ENCODE results near the gene BRSK2. TPM values are rescaled to one million over a fixed set of nuclear protein-coding genes. Genes with fewer than 3 reads are reported as not detected.

Gene BRSK2
- total RNA-seq, 3 donors from 2014 or later: 0.53 to 0.94 (median 0.76) TPM

DNA sequence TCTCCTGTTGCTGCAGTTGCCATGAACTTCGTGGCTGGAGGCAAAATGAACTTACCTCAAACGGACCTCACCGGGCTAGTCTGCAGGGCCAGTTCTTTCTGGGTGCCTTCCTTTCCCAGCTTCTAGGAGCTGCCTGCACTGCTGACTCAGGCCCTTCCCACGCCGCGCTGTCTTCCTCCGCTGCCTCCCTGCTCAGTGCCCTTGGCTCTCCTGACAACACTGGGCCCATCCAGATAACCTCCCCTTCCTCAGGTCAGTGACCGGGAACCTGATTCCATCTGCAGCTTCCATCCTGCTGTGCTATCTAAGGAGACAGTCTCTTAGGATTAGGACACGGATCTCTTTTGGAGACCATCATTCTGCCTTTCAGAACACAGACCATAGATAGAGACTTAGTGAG is 77.5 kb downstream of the BRSK2 start:
- no peak for DNase-seq
- Mint-ChIP-seq H3K27me3 (ENCODE audit: low read depth) (no peaks in the 10 kb centered on the region), H3K4me1 (ENCODE audit: low read depth) (no peaks in the 10 kb centered on the region), H3K36me3 (ENCODE audit: insufficient read depth) (peaks cover 16% of the 10 kb centered on the region), H3K9me3 (no peaks in the 10 kb centered on the region), H3K4me3 (no peak overlapping the region)
- no peak for ATAC-seq

GRCh38 chr11:1468002-1468401 is 78.3 kb downstream of the BRSK2 start:
- Mint-ChIP-seq H3K9me3 (no peaks in the 10 kb centered on the region), H3K36me3 (ENCODE audit: insufficient read depth) (peaks cover 16% of the 10 kb centered on the region), H3K4me1 (ENCODE audit: low read depth) (no peaks in the 10 kb centered on the region), H3K4me3 (no peak overlapping the region), H3K27me3 (ENCODE audit: low read depth) (no peaks in the 10 kb centered on the region)
- ATAC-seq (no peak), DNase-seq (no peak)

DNA sequence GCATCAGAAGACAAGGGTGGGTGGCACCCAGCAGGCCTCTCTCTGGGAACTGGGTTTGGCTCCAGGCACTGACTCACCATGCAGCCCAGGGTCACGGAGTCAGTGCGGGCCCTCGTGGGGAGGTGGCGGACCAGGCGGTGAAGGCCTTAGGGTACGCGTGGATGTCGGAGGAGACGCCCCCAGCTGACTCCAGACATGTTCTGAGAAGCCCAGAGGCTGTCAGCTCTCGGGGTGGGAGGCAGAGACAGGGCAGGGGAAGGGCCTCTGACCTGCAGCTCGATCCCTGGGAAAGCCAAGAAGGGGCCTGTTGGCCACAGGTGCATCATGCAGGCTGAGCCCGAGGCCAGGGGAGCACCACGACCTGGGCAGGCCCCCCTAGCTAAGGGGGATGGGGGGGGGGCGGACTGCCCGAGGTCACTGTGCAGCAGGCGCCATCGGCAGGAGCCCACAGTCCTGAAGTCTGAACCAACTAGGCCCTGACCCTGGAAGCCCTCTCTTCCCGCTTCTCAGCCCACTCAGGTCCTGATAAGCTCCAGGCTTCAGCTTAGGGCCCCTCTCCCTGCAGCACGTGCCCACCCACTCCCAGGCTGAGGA is 78.8 kb downstream of the BRSK2 start:
- H3K4me3 Mint-ChIP-seq: no peak overlapping the region
- H3K4me1 Mint-ChIP-seq (ENCODE audit: low read depth): no peaks in the 10 kb centered on the region
- H3K36me3 Mint-ChIP-seq (ENCODE audit: insufficient read depth): peaks cover 16% of the 10 kb centered on the region

DNA sequence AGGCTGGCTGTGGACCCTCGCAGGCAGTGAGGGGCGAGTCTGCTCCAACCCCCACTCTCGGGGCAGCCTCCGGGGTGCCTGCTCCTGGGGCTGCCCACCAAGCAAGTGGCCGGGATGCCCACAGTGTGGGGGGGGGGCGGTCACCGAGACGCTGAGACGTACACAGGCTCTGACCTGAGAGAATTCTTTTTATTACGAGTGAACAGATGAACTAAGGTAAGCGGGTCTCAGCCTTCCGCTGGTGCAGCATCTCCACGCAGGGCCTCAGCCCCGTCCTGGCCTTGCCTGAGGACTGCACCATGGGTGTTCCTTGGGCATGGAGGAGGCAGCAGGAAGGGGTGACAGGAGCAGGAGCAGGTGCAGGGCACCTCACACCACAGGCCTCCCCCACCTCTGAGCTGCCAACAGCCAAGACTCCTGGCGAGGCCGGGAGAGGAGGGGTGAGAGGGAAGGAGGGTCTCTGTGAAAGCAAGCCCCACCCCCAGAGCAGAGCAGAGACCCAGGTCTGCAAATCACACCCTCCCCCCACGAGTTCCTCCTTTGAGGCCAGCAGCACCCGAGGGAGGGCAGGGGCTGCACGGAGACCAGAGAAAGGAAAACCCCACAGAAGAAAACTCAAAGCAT is 79.7 kb downstream of the BRSK2 start:
- no peak overlapping the region for H3K4me3 Mint-ChIP-seq
- H3K9me3 Mint-ChIP-seq: no peaks in the 10 kb centered on the region
- DNase-seq (no peak), ATAC-seq (no peak)
- no peaks in the 10 kb centered on the region for H3K27me3 Mint-ChIP-seq (ENCODE audit: low read depth)
- peaks cover 20% of the 10 kb centered on the region for H3K36me3 Mint-ChIP-seq (ENCODE audit: insufficient read depth)
- H3K4me1 Mint-ChIP-seq (ENCODE audit: low read depth): no peaks in the 10 kb centered on the region

More for the DNA sequence above, 78.8 kb downstream of the BRSK2 start:
- ATAC-seq: no peak
- DNase-seq: no peak
- Mint-ChIP-seq H3K9me3 (no peaks in the 10 kb centered on the region), H3K27me3 (ENCODE audit: low read depth) (no peaks in the 10 kb centered on the region)

DNA sequence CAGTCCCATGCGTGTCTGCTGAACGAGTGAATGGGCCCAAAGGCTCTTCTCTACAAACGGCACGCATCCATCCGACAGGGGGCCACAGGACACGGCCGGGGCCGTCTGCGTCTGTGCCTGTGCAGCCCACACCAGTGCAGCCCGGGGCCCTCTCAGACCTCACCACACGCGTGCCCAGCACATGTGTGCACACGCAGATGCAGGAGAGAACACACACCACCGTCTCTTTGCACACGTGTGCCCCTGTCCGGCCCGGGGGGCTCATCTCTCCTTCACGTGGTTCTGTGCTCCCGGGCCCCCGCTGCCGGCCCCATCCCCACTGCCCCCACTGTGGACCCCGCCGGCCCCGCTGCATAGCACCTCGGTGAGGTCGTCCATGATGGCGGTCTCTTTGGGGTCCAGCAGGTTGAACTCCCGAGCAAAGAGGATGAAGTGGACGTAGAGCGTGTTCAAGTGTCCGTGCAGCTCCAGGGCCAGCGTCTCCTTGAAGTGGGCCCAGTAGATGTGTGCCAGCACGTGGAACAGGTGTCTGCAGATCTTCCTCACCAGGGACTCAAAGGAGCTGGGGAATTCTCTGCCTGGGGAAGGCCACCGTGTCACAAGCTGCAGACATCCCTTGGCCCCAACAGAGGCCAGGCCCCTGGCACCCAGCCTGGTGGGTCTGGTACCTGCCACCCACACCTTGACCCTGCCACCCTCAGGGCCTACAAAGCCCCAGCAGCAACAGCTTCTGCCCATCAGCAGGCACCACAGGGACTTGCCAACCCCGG is 80.4 kb downstream of the BRSK2 start:
- H3K4me3 Mint-ChIP-seq: no peak overlapping the region
- H3K9me3 Mint-ChIP-seq: no peaks in the 10 kb centered on the region
- ATAC-seq: no peak
- H3K36me3 Mint-ChIP-seq (ENCODE audit: insufficient read depth): peaks cover 23% of the 10 kb centered on the region
- no peak for DNase-seq
- no peaks in the 10 kb centered on the region for H3K27me3 Mint-ChIP-seq (ENCODE audit: low read depth)
- H3K4me1 Mint-ChIP-seq (ENCODE audit: low read depth): no peaks in the 10 kb centered on the region

DNA sequence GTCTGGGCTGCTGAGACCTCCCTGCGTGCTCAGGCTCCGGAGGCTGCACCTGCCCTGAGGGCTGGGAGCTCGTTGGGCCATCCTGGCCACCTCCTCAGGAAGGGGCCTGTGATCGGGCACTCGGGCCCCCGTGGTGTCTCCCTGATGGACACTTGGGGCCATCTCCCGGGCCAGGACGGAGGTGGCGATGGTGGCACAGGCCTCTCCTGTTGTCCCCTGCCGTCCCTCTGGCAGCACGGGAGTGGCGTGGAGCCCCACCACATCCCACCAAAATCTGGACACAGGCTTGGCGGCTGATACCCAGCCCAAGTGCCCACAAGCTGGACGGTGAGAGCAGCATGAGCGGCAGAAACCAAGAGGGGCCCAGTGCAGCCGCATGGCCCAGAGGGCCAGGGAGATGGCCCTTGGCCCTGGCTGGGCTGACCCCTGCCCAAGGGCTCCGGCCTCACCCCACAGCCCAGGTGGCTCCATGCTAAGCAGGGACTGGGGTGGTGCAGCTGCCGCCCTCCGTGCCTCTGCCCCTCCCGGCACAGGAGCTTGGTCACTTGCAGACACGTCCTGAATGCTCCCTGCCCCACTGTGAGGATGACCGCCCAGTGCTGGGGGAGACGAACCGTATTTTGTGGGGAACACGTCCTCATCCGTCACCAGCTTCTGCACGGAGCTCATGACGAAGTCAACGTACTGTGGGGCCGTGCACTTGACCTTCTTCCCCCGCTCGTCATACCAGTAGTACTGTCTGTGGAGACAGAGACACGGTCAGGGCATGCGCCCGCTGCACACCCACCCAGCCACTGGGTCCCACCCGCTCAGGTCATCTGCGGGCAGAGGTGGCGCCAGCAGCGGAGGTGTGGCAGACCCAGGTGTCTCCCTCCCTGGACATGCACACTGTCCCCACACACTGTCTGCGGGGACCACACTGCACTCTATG is 81.2 kb downstream of the BRSK2 start:
- peaks cover 18% of the 10 kb centered on the region for H3K36me3 Mint-ChIP-seq (ENCODE audit: insufficient read depth)
- H3K9me3 Mint-ChIP-seq: no peaks in the 10 kb centered on the region
- H3K4me1 Mint-ChIP-seq (ENCODE audit: low read depth): no peaks in the 10 kb centered on the region
- H3K4me3 Mint-ChIP-seq: no peak overlapping the region
- ATAC-seq (no peak), DNase-seq (no peak)
- no peaks in the 10 kb centered on the region for H3K27me3 Mint-ChIP-seq (ENCODE audit: low read depth)

DNA sequence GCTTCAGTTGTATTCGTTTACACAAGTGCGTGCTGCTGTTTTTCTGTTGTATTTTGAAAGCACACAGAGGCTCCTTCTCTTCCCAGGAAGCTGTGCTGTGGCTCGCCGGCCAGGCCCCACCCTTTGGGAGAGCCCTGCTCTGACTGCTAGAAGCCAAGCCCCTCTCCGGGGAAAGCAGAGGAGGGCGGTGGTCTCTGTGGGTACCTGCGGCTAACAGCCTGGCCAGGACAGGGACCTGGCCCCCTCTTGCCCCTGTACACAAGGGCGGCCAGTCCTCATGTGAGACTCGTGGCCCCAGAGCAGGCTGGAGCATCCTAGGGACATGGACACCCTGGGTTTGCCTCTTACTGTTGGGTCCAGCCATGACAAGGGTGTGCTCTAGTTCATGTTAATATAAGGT is 82.0 kb downstream of the BRSK2 start:
- Mint-ChIP-seq H3K4me3 (no peak overlapping the region), H3K4me1 (ENCODE audit: low read depth) (no peaks in the 10 kb centered on the region), H3K9me3 (no peaks in the 10 kb centered on the region), H3K27me3 (ENCODE audit: low read depth) (no peaks in the 10 kb centered on the region), H3K36me3 (ENCODE audit: insufficient read depth) (peaks cover 22% of the 10 kb centered on the region)
- DNase-seq (no peak), ATAC-seq (no peak)

DNA sequence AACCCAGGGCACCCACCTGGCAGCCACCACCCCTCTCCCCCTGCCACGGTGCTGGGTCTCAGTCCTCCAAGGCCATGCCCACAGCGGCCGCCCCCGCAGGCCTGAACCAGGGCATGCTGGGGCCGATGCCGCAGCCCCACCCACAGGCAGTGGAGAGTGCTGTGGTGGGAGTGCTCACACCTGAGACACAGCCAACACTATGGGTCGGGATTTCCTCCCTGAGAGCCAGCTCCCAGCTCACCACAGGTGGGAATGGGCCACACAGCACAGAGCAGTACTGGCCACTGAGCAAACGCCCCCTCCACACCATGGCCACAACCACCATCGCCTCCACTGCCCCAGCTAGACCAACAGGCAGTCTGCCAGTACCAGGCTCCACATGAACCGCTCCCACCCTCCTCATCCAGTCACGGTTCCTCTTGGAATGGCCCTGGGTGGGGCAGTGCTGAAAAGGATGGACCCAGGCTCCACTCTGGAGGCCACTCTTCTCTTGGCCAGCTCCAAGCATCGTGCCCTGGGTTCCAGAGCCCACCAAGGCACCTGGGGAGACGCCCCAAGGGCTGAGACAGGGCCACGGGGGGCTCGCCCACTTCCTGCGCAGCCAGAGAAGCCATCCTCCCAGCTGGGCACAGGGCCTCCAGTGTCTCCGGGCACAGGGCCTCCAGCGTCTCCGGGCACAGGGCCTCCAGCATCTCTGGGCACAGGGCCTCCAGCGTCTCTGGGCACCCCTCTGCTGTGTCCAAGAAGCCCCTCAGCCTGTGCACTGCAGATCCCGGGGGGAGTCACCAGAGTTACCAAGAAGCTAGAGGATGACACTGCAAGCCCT is 82.7 kb downstream of the BRSK2 start:
- H3K4me3 Mint-ChIP-seq: no peak overlapping the region
- H3K27me3 Mint-ChIP-seq (ENCODE audit: low read depth): no peaks in the 10 kb centered on the region
- H3K4me1 Mint-ChIP-seq (ENCODE audit: low read depth): no peaks in the 10 kb centered on the region
- no peak for DNase-seq
- peaks cover 20% of the 10 kb centered on the region for H3K36me3 Mint-ChIP-seq (ENCODE audit: insufficient read depth)
- no peaks in the 10 kb centered on the region for H3K9me3 Mint-ChIP-seq
- ATAC-seq: no peak

DNA sequence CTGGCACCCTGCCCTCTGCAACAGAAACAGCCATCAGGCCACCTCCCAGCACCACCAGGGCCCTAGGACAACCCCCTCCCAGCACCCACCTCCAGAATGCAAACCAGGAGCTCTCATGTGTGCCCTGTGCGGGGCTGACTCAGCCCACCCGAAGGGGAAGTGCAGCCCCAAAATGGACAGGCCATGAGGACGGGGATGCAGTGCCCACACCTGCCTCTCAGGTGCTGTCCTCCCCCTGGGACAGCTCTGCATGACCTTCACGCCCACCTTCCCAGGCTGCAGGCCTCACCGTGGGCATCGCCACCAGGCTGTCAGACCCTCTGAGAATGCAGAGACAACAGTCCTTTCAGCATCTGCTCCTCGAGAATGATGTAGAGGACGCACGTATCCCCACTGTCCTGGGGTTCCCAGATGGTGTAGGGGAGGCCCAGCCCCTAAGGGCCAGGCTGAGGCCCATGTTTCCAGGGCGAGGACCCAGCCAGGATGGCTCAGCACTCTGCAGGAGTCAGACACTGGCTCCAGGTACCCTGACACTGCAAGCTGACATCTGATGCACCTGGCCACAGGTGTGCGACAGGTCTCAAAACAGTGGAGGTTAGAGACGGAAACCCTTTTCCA is 83.4 kb downstream of the BRSK2 start:
- DNase-seq (no peak), ATAC-seq (no peak)
- no peaks in the 10 kb centered on the region for H3K9me3 Mint-ChIP-seq
- no peak overlapping the region for H3K4me3 Mint-ChIP-seq
- peaks cover 21% of the 10 kb centered on the region for H3K36me3 Mint-ChIP-seq (ENCODE audit: insufficient read depth)
- H3K4me1 Mint-ChIP-seq (ENCODE audit: low read depth): no peaks in the 10 kb centered on the region
- no peaks in the 10 kb centered on the region for H3K27me3 Mint-ChIP-seq (ENCODE audit: low read depth)

DNA sequence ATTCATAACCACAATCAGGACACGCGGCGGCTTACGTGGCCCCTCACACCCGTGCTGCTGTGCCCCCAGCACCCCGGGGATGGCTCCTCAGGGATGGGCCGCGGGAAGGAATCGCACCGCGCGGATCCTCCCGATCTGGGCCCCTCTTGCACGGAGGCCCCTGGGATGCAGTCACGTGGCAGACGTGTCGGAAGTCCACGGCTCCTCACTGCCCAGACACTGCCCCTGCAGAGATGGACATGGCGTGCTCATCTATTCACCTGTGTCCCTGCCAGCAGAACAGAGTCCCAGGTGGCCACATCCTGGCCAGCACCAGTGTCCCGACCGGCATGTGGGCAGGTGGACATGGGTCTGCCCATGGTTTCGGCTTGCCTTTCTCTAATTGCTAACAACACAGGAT is 84.1 kb downstream of the BRSK2 start:
- no peaks in the 10 kb centered on the region for H3K9me3 Mint-ChIP-seq
- DNase-seq: no peak
- H3K4me3 Mint-ChIP-seq: no peak overlapping the region
- H3K4me1 Mint-ChIP-seq (ENCODE audit: low read depth): no peaks in the 10 kb centered on the region
- peaks cover 24% of the 10 kb centered on the region for H3K36me3 Mint-ChIP-seq (ENCODE audit: insufficient read depth)
- no peak for ATAC-seq
- no peaks in the 10 kb centered on the region for H3K27me3 Mint-ChIP-seq (ENCODE audit: low read depth)

DNA sequence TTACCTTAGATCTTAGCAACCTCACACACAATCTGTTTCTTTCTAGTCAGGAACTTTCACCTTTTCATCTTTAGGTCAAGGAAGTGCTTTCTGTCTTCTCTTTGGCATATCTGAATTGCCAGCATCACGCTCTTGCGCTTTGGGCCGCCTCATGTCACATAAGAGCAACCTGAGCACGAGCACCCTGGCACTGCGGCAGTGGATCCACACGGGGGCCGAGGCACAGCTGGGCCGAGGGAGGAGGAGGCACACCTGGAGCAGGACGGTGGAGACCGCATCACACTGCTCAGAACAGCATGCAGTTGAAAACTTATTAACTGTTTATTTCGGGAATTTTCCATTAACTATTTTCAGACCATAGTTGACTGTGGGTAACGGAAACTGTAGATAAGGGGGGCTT is 86.1 kb downstream of the BRSK2 start:
- Mint-ChIP-seq H3K9me3 (no peaks in the 10 kb centered on the region), H3K36me3 (ENCODE audit: insufficient read depth) (peaks cover 25% of the 10 kb centered on the region), H3K4me3 (no peak overlapping the region), H3K27me3 (ENCODE audit: low read depth) (no peaks in the 10 kb centered on the region), H3K4me1 (ENCODE audit: low read depth) (no peaks in the 10 kb centered on the region)
- no peak for DNase-seq
- no peak for ATAC-seq

DNA sequence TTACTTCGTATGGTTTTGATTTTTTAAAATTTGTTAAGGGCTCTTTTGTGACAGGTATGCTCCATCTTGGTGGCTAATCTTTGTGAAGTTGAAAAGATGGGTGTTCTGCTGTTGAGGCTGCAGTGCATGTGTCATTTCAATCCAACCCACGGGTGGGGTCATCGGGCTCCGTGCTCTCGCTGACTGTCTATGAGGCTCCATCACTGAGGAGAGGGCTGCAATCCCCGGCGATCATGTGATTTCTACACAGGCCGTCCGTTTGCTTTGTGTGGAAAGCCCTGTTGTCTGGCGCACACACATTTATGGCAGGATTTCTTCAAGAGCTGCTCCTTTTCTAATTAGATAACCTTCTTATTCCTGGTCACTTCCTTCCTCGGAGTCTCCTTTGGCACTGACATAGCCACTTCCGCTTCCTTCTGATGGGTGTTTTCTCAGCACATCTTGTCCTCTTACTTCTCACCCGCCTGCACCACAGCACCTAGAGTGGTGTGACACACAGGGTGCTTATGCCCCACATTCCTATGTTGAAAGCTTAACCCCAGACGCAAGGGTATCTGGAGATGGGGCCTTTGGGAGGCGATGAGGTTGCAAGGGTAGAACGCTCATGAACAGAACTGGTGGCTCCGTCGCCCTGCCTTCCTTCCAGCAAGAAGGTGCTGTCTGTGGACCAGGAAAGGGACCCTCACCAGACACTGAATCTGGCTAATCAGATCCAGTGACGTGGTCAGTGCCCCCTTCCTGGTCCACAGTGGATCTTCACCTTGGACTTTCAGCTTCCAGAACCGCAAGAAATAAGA is 87.4 kb downstream of the BRSK2 start:
- no peaks in the 10 kb centered on the region for H3K27me3 Mint-ChIP-seq (ENCODE audit: low read depth)
- no peak for ATAC-seq
- no peaks in the 10 kb centered on the region for H3K4me1 Mint-ChIP-seq (ENCODE audit: low read depth)
- H3K36me3 Mint-ChIP-seq (ENCODE audit: insufficient read depth): peaks cover 20% of the 10 kb centered on the region
- no peak overlapping the region for H3K4me3 Mint-ChIP-seq
- no peaks in the 10 kb centered on the region for H3K9me3 Mint-ChIP-seq
- DNase-seq: no peak

GRCh38 chr11:1478011-1478410 is 88.3 kb downstream of the BRSK2 start:
- Mint-ChIP-seq H3K9me3 (no peaks in the 10 kb centered on the region), H3K4me3 (no peak overlapping the region), H3K4me1 (ENCODE audit: low read depth) (no peaks in the 10 kb centered on the region), H3K27me3 (ENCODE audit: low read depth) (no peaks in the 10 kb centered on the region), H3K36me3 (ENCODE audit: insufficient read depth) (peaks cover 20% of the 10 kb centered on the region)
- DNase-seq: no peak
- ATAC-seq: no peak

Data from activated T-cell treated with anti-CD3 and anti-CD28 coated beads, Interleukin-2, amount 50 U/mL, for 4 hours (primary cell).